ENCODE measurements around the gene MLN.

MLN gene

DNA sequence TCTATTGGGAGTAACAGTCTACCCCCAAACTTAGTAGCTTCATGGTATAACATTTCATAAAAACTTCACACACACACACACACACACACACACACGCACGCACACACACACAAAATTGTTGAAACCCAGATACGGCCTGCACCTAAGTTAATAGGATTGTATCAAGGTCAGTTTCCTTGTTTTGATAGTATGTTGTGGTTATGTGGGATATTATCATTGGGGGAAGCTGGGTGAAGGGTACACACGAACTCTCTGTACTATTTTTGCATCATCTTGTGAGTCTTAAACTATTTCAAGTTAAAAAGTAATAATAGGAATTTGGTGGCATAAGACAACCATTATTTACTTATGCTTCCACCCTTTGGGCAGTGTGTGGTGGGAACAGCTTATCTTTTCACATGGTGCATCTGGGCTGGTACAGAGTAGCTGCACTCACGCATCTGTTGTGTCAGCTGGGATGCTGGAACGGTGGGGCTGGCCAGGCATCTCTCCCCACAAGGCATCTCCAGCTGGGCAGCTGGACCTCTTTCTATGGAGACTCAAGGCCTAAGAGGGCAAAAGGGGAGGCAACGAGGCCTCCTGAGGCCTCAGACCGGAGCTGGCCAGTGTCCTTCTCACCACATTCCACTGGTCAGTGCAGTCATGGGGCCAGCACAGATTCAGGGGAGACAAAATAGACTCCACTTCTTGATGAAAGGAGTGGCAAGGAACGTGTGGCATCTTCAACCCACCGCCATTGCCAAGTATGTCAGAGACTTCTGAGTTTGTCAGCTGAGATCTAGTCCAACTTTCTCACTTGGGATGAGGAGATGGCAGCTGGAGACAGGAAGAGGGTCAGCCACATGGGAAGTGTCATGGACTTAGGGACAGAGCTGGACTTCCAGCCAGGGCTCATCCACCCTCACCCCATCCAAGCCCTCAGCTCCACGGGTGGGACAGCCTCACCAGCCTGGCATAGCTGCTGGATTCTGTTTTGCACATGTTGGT, 36.6 kb downstream of the MLN start:
- peaks cover 2% of the 10 kb centered on the region for H3K36me3 ChIP-seq (ENCODE audit: insufficient read depth, low read length)
- 94% methylated on average over 10 of the region's 11 CpGs for WGBS

DNA sequence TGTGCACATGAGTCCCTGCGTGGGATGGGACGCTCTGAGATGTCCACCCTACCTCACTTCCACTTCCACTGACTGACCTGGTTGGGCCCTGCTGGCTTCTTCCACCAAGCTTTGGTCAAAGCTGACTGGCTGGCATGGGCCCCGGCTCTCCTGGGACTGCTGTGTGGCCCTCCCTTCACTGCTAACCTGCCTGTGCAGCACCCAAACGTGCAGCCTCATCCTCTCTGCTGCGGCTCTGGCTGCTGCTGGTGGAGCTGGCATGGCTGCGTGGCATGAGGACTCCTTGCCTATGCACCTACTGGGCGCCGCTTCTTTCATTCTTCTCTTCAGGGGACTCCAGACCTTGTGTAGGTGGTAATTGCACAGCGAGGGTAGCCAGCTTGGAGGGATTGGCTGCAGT, 38.4 kb downstream of the MLN start:
- H3K36me3 ChIP-seq (ENCODE audit: insufficient read depth, low read length): no peaks in the 10 kb centered on the region
- no peaks in the 10 kb centered on the region for H3K9me3 ChIP-seq (ENCODE audit: insufficient read depth, low read depth, low read length)
- no peaks in the 10 kb centered on the region for H3K27me3 ChIP-seq (ENCODE audit: insufficient read depth, low read length)
- no peak overlapping the region for H3K27ac ChIP-seq (ENCODE audit: low read depth, low read length)
- no peak overlapping the region for H3K4me3 ChIP-seq (ENCODE audit: low read length)
- 93% methylated on average over 9 of the region's 9 CpGs for WGBS
- H3K9ac ChIP-seq (ENCODE audit: low read depth, low read length): no peak overlapping the region
- peaks cover 13% of the 10 kb centered on the region for H3K4me1 ChIP-seq (ENCODE audit: insufficient read depth, low read length)

More for the DNA sequence above, 36.6 kb downstream of the MLN start:
- no peak overlapping the region for H3K9ac ChIP-seq (ENCODE audit: low read depth, low read length)
- H3K27ac ChIP-seq (ENCODE audit: low read depth, low read length): no peak overlapping the region
- H3K4me3 ChIP-seq (ENCODE audit: low read length): no peak overlapping the region
- H3K4me1 ChIP-seq (ENCODE audit: insufficient read depth, low read length): peaks cover 28% of the 10 kb centered on the region
- no peaks in the 10 kb centered on the region for H3K27me3 ChIP-seq (ENCODE audit: insufficient read depth, low read length)
- H3K9me3 ChIP-seq (ENCODE audit: insufficient read depth, low read depth, low read length): no peaks in the 10 kb centered on the region

DNA sequence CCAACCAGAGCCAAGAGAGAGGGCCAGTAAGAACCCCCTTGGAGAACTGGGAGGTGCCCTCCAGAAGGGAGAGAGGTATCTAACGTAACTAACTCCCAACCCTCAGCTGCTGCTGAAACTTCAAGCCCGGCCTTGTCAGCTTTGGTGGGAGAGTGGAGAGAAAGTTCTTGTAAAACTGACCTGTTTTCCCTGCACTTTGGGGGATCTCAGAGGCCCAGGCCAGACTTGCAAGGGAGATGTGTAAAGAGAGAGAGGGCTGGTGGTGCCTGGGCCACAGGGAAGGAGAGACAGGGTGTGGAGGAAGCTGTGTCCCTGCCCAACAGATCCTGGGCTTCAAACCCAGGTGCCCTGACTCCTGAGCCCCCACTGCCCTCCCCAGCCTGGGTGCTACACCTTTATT, 39.8 kb downstream of the MLN start:
- Histone ChIP-seq H3K27me3 (ENCODE audit: insufficient read depth, low read length) (no peaks in the 10 kb centered on the region), H3K9me3 (ENCODE audit: insufficient read depth, low read depth, low read length) (no peaks in the 10 kb centered on the region), H3K4me1 (ENCODE audit: insufficient read depth, low read length) (peaks cover 4% of the 10 kb centered on the region)

DNA sequence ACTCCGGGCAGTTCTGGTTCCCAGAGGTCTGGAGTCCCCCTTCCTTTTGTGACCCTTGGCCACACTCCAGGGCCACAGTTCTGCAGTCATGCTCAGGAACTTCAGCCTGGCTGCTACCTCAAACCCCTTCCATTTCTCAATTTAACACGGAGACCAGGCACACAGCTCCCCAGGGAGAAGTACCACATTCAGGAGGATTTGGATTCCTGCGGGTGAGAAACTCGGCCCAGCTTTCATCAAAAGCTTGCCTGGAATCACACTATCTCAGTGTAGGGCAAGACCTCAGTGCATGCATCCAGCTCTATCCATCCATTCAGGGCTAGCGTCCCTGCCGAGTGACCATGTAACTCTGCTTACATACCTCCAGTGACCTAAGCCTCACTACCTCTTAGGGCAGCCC, 40.3 kb downstream of the MLN start:
- WGBS: 91% methylated on average over 6 of the region's 6 CpGs
- Histone ChIP-seq H3K9me3 (ENCODE audit: insufficient read depth, low read depth, low read length) (no peaks in the 10 kb centered on the region), H3K27me3 (ENCODE audit: insufficient read depth, low read length) (no peaks in the 10 kb centered on the region), H3K4me1 (ENCODE audit: insufficient read depth, low read length) (no peaks in the 10 kb centered on the region), H3K36me3 (ENCODE audit: insufficient read depth, low read length) (no peaks in the 10 kb centered on the region), H3K4me3 (ENCODE audit: low read length) (no peak overlapping the region), H3K27ac (ENCODE audit: low read depth, low read length) (no peak overlapping the region), H3K9ac (ENCODE audit: low read depth, low read length) (no peak overlapping the region)

More for the DNA sequence above, 39.8 kb downstream of the MLN start:
- WGBS: 95% methylated on average over 2 of the region's 2 CpGs
- H3K9ac ChIP-seq (ENCODE audit: low read depth, low read length): no peak overlapping the region
- H3K36me3 ChIP-seq (ENCODE audit: insufficient read depth, low read length): no peaks in the 10 kb centered on the region
- no peak overlapping the region for H3K27ac ChIP-seq (ENCODE audit: low read depth, low read length)
- H3K4me3 ChIP-seq (ENCODE audit: low read length): no peak overlapping the region

- H3K27ac ChIP-seq (ENCODE audit: low read depth, low read length): no peak overlapping the region
- H3K9ac ChIP-seq (ENCODE audit: low read depth, low read length): no peak overlapping the region
- 92% methylated on average over 4 of the region's 4 CpGs for WGBS
- no peaks in the 10 kb centered on the region for H3K36me3 ChIP-seq (ENCODE audit: insufficient read depth, low read length)
- H3K27me3 ChIP-seq (ENCODE audit: insufficient read depth, low read length): no peaks in the 10 kb centered on the region
- H3K4me3 ChIP-seq (ENCODE audit: low read length): no peak overlapping the region
- H3K4me1 ChIP-seq (ENCODE audit: insufficient read depth, low read length): no peaks in the 10 kb centered on the region
- H3K9me3 ChIP-seq (ENCODE audit: insufficient read depth, low read depth, low read length): no peaks in the 10 kb centered on the region
Observed at GRCh38 chr6:33762713-33763112, 41.1 kb downstream of the MLN start.

- no peak overlapping the region for H3K4me3 ChIP-seq (ENCODE audit: low read length)
- H3K27me3 ChIP-seq (ENCODE audit: insufficient read depth, low read length): no peaks in the 10 kb centered on the region
- whole genome bisulfite sequencing: 81% methylated on average over 7 of the region's 7 CpGs
- no peaks in the 10 kb centered on the region for H3K4me1 ChIP-seq (ENCODE audit: insufficient read depth, low read length)
- H3K27ac ChIP-seq (ENCODE audit: low read depth, low read length): no peak overlapping the region
- H3K9me3 ChIP-seq (ENCODE audit: insufficient read depth, low read depth, low read length): no peaks in the 10 kb centered on the region
- H3K9ac ChIP-seq (ENCODE audit: low read depth, low read length): no peak overlapping the region
- H3K36me3 ChIP-seq (ENCODE audit: insufficient read depth, low read length): no peaks in the 10 kb centered on the region
Observed at GRCh38 chr6:33761922-33762629, 41.7 kb downstream of the MLN start.

DNA sequence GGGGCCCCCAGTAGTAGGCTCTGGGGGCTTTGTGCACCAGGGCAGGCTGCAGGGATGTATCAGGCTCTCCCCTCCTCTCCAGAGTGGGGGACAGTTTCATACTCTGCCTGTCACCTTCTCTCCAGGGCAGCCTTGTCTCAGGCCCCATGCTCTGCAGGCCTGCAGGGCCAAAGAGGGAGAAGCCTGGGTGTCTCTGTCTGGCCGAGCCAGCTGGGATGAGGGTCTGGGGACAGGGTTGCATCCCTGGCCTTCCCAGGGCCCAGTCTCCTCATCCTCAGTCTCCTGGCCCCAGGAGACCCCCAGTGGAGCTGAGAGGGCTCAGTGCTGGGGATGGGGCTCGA, 42.3 kb downstream of the MLN start:
- no peaks in the 10 kb centered on the region for H3K9me3 ChIP-seq (ENCODE audit: insufficient read depth, low read depth, low read length)
- H3K4me3 ChIP-seq (ENCODE audit: low read length): no peak overlapping the region
- H3K27me3 ChIP-seq (ENCODE audit: insufficient read depth, low read length): no peaks in the 10 kb centered on the region
- 79% methylated on average over 2 of the region's 2 CpGs for WGBS
- H3K27ac ChIP-seq (ENCODE audit: low read depth, low read length): no peak overlapping the region
- no peaks in the 10 kb centered on the region for H3K4me1 ChIP-seq (ENCODE audit: insufficient read depth, low read length)
- H3K36me3 ChIP-seq (ENCODE audit: insufficient read depth, low read length): no peaks in the 10 kb centered on the region
- H3K9ac ChIP-seq (ENCODE audit: low read depth, low read length): no peak overlapping the region

- no peaks in the 10 kb centered on the region for H3K36me3 ChIP-seq (ENCODE audit: insufficient read depth, low read length)
- H3K4me3 ChIP-seq (ENCODE audit: low read length): no peak overlapping the region
- H3K27me3 ChIP-seq (ENCODE audit: insufficient read depth, low read length): no peaks in the 10 kb centered on the region
- WGBS: 96% methylated on average over 9 of the region's 9 CpGs
- H3K4me1 ChIP-seq (ENCODE audit: insufficient read depth, low read length): peaks cover 4% of the 10 kb centered on the region; the same call in 1 of the 2 replicates
- H3K9ac ChIP-seq (ENCODE audit: low read depth, low read length): no peak overlapping the region
- H3K27ac ChIP-seq (ENCODE audit: low read depth, low read length): no peak overlapping the region
- no peaks in the 10 kb centered on the region for H3K9me3 ChIP-seq (ENCODE audit: insufficient read depth, low read depth, low read length)
Observed at GRCh38 chr6:33759887-33760629, 43.7 kb downstream of the MLN start.

DNA sequence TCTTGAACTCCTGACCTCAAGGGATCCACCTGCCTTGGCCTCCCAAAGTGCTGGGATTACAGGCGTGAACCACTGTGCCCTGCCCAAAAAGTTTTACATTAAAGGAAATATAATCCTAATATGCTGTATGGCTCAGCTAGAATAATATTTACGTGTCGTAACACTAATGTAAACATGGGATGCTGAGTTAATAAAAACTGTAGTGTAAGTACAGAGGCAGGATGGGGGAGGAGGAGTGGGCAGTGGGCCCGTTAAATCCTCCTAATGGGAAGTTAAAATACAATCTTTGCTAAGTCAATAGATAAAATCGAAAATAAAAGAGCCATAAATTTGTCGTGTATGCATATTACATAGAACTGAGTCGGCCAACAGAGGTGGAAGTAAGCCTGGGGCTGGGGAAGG, 45.0 kb downstream of the MLN start:
- H3K4me1 ChIP-seq (ENCODE audit: insufficient read depth, low read length): peaks cover 4% of the 10 kb centered on the region; the same call in 1 of the 2 replicates
- 97% methylated on average over 7 of the region's 7 CpGs for WGBS
- no peaks in the 10 kb centered on the region for H3K36me3 ChIP-seq (ENCODE audit: insufficient read depth, low read length)
- no peak overlapping the region for H3K27ac ChIP-seq (ENCODE audit: low read depth, low read length)
- no peaks in the 10 kb centered on the region for H3K27me3 ChIP-seq (ENCODE audit: insufficient read depth, low read length)
- H3K9ac ChIP-seq (ENCODE audit: low read depth, low read length): no peak overlapping the region
- H3K9me3 ChIP-seq (ENCODE audit: insufficient read depth, low read depth, low read length): no peaks in the 10 kb centered on the region
- H3K4me3 ChIP-seq (ENCODE audit: low read length): no peak overlapping the region

GRCh38 chr6:33757906-33758305, 45.9 kb downstream of the MLN start:
- Histone ChIP-seq H3K36me3 (ENCODE audit: insufficient read depth, low read length) (no peaks in the 10 kb centered on the region), H3K27ac (ENCODE audit: low read depth, low read length) (no peak overlapping the region), H3K9me3 (ENCODE audit: insufficient read depth, low read depth, low read length) (no peaks in the 10 kb centered on the region), H3K4me3 (ENCODE audit: low read length) (no peak overlapping the region), H3K4me1 (ENCODE audit: insufficient read depth, low read length) (peaks cover 4% of the 10 kb centered on the region; the same call in 1 of the 2 replicates), H3K27me3 (ENCODE audit: insufficient read depth, low read length) (no peaks in the 10 kb centered on the region), H3K9ac (ENCODE audit: low read depth, low read length) (no peak overlapping the region)
- WGBS: 85% methylated on average over 10 of the region's 10 CpGs

GRCh38 chr6:33757113-33757512, 46.7 kb downstream of the MLN start:
- H3K27me3 ChIP-seq (ENCODE audit: insufficient read depth, low read length): no peaks in the 10 kb centered on the region
- no peak overlapping the region for H3K4me3 ChIP-seq (ENCODE audit: low read length)
- no peaks in the 10 kb centered on the region for H3K36me3 ChIP-seq (ENCODE audit: insufficient read depth, low read length)
- 93% methylated on average over 3 of the region's 3 CpGs for WGBS
- H3K27ac ChIP-seq (ENCODE audit: low read depth, low read length): no peak overlapping the region
- H3K4me1 ChIP-seq (ENCODE audit: insufficient read depth, low read length): peaks cover 4% of the 10 kb centered on the region; the same call in 1 of the 2 replicates
- H3K9me3 ChIP-seq (ENCODE audit: insufficient read depth, low read depth, low read length): no peaks in the 10 kb centered on the region
- no peak overlapping the region for H3K9ac ChIP-seq (ENCODE audit: low read depth, low read length)
